ENCODE results near the gene GDF7.

Gene GDF7

GRCh38 chr2:20666304-20667150, at the start of gene GDF7:
TSS of gene GDF7 (plus strand) at chr2:20667144. CDS start at chr2:20667240, 96 bp downstream.
- no peak for DNase-seq (ENCODE audit: low spot score)

- DNase-seq (ENCODE audit: low spot score): peak; percentile 54
Observed at GRCh38 chr2:20617892-20618467, 49.0 kb upstream of the GDF7 start.

DNA sequence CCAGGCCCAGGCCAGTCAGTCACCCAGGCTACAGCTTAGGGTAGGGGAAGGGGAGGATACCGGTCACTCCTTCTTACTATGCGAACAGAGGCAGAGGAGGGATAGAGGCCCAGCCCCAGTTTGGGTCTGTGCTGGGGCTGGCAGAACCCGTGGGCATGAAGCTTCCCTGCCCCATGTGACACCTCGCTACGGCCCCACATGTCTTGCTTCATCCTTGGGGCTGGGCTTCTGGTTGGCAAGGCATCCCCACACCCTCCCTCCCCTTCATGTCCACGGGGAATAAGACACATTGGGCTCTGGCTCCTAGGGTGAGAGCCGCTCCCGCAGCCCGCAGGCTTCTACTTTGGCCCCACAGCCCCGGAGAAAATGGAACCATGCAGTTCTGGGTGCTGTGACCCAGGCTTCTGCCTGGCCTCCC, 48.5 kb upstream of the GDF7 start:
- no peak for DNase-seq (ENCODE audit: low spot score)

DNA sequence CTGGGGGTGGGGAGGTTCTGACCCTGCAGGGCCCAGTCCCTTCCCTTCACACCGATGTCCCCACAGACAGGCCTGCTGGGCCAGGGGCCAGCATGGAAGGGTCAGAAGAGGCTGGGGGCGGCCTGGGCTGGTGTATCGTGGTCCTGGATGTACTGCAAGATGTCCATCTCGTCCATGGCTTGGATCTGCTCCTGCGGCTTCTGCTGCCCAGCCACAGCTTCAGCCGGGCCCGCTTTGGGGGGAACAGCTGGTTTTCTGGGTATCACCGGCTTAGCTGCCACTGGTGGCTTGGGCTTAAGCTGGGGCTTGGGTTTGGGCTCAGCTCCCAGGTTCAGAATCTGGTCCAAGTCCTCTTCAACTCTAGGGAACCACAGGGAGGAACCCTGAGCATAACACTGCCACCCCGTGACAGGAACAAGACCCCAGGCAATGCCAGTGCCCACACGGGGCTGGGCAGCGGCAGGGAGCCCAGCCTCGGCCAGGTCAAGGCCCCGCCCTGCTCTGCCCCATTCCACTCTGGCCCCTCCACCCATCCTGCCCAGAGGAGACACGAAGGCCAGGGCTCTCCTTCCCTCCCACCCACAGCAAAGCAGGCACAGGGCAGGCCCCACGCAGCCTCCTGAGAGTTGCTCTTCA, 47.9 kb upstream of the GDF7 start:
- no peak for DNase-seq (ENCODE audit: low spot score)

GRCh38 chr2:20619624-20620024, 47.3 kb upstream of the GDF7 start:
- DNase-seq (ENCODE audit: low spot score): no peak

GRCh38 chr2:20620271-20620681, 46.7 kb upstream of the GDF7 start:
- no peak for DNase-seq (ENCODE audit: low spot score)

GRCh38 chr2:20620696-20621365, 46.1 kb upstream of the GDF7 start:
- no peak for DNase-seq (ENCODE audit: low spot score)

GRCh38 chr2:20621366-20622295, 45.3 kb upstream of the GDF7 start:
- DNase-seq (ENCODE audit: low spot score): no peak

DNA sequence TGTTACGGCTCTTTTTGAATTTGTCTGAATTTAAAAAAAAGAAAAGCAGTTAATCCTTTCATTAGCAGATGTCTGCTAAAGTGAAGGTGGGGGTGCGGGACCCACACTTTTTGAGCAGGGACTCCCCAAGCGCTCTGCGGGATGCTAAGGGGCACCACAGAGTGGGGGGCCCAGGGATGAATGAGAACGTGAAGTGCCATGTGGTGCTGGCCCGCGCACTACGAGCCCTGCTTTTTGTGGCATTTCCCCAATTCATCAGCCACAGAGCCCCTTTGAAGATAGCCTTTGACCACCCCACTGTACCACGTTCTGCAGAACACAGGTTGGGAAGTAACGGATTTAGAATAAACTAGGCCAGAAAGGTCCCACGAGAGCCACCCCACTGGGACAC, 44.7 kb upstream of the GDF7 start:
- no peak for DNase-seq (ENCODE audit: low spot score)

GRCh38 chr2:20622731-20623130, 44.2 kb upstream of the GDF7 start:
- no peak for DNase-seq (ENCODE audit: low spot score)

DNA sequence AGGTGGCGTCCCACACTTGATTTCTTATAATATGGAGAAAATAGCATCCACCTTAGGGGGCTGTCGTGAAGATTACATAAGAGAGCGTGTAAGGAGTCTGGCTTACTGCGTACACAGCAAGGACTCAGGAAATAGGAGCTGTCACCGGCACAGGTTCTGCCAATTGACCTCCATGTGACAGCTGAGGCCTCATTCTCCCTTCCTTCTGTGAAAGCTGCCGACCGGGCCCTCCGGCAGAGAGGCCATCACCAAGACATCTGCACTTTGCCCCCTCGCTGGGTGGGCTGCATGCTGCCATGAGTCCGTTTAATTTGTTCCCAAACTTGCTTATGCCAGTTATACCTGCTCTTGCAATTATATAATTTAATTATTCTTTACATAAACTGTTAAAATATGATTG, 43.7 kb upstream of the GDF7 start:
- DNase-seq (ENCODE audit: low spot score): no peak

DNA sequence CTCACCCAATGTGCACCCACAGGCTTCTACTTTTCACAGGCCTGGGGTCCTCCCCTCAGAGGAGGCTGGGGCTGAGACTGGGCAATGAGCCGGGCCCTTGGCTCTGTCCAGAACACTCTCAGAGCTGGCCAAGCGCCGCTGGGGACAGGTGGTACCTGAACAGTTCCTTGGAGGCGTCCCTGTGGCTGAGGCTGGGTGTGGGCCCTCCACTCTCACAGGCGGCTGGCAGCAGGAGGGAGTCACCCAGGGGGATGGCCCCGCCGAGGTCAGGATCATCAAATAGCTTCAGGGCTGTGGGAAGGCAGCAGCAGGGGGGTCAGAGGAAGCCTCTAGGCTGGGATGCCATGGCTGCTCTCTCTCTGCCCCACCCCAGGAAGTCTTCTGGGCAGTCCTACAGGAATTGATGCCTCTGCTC, 43.2 kb upstream of the GDF7 start:
- no peak for DNase-seq (ENCODE audit: low spot score)

- no peak for DNase-seq (ENCODE audit: low spot score)
Observed at GRCh38 chr2:20624156-20624883, 42.6 kb upstream of the GDF7 start.

GRCh38 chr2:20624884-20625485, 42.0 kb upstream of the GDF7 start:
- DNase-seq (ENCODE audit: low spot score): no peak

DNA sequence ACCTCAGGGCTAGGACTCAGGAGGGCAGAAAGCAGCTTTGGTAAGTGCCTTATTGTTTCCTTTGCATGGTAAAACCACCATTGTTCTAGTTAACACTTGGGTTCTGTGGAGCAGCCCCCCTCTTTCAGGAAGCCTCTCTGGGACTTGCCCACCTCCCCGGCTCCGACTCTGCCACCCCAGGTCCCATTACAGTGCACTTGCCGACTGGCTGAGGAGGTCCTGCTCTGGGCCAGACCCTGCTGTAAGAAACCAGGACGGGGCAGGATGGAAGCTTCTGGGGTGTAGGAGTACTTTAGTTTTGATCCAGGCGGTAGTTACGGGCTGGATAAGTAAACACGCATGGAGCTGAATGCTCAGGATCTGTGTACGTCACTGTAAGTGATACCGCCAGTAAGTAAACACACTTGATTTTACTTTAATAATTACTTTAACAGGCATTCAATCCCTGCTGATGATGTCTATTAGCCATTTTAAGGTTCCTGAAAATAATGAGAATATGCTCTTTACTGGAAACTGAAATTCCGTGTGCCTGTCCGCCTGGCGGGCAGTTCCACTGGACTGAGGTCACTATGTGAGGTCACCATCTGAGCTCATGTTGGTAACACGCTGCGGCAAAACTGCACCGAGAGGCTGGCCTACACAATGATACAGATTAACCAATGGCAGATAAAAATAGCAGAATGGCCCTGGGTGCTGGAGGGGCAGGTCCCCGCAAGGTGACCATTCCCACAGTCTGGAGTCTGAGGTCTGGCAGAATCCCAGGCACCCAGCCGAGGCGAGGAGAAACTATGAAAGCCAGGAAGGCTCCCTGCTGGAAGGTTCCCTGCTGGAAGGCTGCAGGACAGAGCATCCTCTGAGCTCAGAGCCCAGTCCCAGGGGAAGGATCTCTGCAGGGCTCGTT, 41.2 kb upstream of the GDF7 start:
- no peak for DNase-seq (ENCODE audit: low spot score)

DNA sequence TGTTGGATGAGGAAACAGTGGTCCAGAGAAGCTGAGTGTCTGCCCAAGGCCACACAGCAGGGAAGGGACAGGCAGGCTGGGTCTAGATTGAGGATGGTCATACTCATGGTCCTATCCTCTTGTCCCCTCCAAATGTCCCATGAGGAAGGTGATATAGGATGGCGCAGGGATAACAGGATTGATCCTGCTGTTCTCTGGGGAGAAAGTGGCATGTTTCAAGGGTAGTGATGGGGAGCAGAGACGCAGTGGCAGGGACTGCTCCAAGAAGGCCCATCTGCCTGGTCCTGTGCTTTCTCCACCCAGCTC, 40.6 kb upstream of the GDF7 start:
- DNase-seq (ENCODE audit: low spot score): no peak

DNA sequence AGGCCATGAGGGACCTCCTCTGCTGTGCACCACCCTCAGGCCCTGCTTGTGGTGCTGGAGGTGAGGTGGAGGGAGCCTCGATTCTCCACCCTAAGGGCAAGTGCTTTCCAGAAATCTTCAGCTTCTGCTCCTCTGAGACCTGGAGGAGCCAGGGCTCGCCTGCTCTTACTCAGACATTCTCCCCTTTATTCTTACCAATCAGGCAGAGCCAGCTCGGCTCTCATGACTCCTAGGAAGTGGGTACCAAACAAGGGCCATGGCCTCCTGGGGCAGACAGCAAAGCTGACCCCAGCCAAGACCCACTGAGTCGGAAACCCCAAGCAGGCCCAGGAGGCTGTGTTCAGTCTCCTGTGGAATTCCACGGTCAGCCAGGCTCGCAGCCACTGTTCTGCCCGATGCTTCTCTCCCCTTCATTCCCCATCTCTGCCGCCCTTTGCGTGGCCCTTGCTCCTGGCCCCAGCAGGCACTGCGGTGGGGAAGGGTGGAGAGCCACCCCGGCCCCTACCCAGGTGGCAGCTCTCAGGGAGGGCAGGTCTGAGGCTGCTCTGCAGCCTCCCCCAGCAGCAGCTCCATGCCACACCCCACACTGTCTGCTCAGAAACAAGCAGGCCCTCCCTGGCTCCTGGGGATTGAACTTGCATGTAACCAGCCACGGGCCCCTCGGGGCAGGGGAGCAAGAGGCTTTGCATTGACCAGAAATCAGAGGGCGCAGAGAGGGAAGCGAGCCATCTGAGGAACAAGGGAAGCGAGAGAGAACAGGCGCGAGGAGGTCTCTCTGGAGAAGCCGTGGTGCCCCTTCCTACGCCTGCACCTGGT, 40.0 kb upstream of the GDF7 start:
- DNase-seq (ENCODE audit: low spot score): no peak

DNA sequence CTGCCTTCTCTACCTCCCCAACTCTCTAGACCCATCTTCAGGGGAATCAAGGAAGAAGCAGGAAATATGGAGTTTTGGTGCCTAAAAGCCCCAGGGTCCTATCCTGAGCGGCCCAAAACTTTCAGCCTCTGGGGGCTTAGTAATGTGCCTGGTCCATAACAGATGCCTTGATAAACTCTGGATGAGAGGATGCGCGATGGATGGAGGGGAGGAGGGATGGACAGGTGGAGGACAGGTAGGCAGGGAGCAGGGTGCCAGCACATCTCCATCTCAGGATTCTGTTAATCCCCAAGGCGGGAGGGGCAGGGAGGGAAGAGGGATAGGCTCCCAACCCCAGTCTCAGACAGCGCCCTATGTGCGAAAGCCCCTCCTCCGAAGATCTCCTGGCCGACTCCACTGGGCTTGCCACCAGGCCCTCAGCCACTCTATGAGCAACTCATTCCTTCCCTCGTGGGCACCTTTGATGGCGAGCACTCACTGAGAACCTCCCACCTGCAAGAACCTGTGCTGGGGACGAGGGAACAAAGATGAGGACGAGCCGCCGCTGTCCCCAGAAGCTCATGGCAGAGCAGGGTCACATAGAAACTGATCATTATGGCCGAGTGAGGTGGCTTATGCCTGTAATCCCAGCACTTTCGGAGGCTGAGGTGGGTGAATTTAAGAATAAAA, 39.1 kb upstream of the GDF7 start:
- DNase-seq (ENCODE audit: low spot score): no peak

Data from COLO829 (cell line).